CD4-positive, alpha-beta T cell treated with Interleukin-15 for 4 hours (primary cell): Measurements from ENCODE around the gene ERP29.
A peak's percentile ranks its signal among the peaks of the same experiment; 100 is the strongest.
"Not testable (repeated sequence)": the region's sequence is repeated elsewhere in the genome, so short reads cannot be mapped to it uniquely, and the experiment has no call there.

Experiments used
- DNase-seq: peaks from one replicate; pipeline ENCODE4 v3.0.0-alpha.2; 2020; ENCODE audit warnings: low spot score

Gene ERP29

DNA sequence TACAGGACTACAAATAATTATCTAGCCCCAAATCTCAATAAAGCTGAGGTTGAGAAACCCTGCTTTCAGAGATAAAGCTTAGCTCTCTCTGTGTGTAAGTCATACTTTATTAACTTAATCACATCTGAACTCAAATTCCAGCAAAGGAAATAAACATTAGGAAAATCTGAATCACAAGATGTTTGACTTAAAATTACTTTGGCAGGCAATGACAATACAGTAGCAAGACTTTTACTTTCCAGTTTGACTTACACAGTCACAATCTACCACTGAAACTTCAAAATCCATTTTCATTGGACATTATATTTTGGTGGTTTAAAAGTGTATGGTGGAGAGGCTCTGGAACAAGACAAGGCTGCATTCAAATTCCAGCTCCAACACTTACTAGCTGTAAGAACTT is 11.7 kb upstream of the ERP29 start:
- DNase-seq: no peak

DNA sequence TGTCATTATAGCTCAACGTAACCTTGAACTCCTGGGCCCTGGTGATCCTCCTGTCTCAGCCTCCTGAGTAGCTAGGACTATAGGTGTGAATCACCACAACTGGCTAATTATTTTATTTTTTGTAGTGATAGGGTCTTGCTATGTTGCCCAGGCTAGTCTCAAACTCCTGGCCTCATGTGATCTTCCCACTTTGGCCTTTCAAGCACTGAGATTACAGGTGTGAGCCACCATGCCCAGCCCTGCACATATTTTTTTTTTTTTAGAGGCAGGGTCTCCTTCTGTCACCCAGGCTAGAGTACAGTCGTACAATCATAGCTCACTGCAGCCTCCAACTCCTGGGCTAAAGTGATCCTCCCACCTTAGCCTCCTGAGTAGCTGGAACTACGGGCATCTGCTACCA is 9.2 kb upstream of the ERP29 start:
- DNase-seq: no peak

DNA sequence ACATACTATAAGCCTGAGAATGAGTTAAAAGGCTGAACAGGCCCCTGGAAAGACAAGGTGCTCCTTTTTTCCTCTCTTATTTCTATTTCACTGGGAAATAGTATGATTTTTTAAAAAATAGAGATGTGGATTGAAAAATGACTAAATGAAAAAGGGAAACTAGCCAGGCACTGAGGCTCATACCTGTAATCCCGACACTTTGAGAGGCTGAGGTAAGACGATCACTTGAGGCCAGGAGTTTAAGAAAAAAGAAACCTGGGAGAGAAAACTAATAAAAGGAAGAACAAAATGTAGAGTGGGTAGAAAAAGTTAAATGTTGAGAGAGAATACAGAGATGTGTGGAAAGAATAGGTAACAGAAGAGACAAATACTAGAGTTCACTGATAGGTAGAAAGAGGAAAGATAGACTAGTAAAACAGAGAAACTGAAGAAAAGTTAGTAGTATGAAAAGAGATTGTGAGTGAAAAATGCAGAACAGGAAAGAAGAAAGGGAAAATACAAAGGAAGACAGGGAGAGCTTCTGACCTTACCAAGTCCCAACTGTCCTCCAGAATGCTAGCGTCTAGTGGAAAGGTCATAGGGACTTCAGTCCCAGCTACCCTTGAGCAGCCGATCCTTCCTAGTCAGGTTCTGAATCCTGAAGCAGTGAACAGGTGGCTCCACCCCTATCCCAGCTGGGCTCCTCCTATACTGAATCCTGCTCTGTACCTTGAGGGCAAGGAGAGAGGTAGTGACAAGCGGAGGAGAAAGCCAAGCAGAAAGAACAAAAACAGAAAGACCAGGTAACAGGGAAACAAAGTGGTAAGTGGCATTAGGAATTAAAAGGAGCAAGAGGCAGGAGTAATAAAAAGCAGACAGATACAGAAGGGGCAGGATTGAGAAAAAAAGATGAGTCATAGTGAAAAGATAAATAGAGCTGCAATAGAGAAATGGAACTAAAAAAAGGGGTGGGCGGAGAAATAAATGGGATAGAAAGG is 7.5 kb upstream of the ERP29 start:
- no peak for DNase-seq

DNA sequence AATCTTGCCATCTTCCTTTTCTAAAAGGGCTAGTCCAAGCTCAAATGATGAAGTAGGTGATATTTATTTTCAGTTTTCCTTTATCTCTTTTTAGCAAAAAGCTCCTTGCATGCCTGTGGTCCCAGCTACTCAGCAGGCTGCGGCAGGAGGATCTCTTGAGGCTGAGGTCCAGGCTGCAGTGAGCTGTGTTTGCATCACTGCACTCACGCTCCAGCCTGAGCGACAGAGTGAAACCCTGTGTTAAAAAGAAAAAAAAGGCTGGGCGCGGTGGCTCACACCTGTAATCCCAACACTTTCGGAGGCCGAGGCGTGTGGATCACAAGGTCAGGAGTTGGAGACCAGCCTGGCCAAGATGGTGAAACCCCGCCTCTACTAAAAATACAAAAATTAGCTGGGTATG is 5.3 kb upstream of the ERP29 start:
- no peak for DNase-seq

DNA sequence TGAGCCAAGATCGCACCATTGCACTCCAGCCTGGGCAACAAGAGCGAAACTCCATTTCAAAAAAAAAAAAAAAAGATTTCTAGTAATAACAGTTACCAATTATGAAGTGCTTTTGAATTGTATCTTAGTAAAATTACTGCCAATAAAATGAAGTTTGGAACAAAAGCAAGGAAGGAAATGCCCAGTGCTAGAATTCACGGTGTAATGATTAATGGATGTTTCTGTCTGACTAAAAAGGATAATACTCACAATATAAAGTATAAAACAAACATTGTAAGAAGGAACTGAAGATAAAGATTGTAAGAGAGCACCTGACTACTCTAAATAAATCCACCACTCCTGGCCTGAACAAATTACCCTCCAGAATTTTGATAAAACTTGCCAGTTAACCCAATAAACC is 4.3 kb upstream of the ERP29 start:
- no peak for DNase-seq

DNA sequence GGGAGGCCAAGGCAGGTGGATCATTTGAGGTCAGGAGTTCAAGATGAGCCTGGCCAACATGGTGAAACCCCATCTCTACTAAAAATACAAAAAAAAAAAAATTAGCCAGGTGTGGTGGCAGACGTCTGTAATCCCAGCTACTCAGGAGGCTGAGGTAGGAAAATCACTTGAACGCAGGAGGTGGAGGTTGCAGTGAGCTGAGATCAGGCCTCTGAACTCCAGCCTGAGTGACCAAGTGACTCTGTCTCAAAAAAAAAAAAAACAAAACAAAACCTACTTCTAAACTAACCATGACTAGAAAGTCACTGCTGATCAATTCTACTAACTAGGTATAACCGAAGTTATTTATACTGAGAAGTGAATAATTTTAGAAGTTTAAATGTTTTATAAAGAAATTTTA is 3.6 kb upstream of the ERP29 start:
- not testable (repeated sequence) for DNase-seq

DNA sequence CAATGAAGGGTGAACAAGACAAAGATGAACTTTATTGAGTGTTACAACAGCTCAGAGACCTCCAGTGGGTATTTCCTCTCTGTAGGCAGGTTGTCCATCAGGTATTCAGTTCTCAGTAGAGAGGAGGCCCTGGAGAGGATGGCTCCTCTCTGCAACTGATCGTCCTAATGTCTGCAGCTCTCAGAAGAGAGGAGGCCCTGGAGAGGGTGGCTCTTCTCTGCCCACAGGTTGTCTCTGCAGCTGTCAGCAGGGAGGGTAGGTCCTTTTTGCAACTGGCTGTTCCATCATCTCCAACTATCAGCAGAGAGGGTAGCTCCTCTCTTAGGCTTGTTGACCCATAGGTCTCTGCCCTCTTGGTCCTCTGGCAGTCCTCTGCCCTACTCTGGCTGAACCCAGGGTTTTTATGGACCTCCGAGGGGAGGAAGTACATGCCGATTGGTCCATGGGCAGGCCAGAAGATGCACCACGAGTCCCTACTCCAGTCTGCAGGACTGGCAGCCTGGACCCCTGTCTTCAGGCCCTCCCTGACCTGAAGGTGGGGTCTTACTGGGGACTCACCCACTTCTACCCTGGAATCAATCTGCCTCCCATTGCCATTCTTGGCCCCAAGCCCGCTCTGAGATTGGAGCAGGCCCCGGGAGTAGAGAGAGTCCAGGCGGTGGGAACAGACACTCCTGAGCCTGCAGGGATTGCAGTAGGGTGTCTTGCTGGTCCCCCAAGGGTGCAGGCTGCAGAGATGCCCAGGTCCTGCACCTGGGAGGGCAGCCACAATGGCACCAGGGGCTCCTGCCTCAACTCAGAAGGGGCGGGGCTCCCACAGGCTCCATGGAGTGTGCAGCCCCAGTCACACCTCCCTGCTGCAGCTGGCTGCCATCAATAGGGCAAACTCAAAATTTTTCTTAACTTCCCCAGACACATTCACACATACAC is 2.5 kb upstream of the ERP29 start:
- no peak for DNase-seq

DNA sequence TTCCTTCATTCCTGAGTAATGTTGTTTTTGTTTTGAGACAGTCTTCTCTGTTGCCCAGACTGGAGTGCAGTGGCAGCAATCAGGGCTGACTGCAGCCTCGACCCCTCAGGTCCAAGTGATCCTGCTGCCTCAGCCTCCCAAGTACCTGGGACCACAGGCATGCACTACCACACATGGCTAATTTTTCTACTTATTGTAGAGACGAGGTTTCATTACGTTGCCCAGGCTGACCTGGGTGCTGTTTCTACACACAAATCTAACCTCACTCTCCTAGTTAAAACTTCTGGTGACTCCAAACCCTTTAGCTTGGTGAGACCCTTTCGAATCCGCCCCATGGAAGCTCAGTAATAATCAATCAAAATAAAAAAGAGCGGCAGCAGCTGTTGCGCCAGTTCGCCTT is 1.5 kb upstream of the ERP29 start:
- DNase-seq: no peak

DNA sequence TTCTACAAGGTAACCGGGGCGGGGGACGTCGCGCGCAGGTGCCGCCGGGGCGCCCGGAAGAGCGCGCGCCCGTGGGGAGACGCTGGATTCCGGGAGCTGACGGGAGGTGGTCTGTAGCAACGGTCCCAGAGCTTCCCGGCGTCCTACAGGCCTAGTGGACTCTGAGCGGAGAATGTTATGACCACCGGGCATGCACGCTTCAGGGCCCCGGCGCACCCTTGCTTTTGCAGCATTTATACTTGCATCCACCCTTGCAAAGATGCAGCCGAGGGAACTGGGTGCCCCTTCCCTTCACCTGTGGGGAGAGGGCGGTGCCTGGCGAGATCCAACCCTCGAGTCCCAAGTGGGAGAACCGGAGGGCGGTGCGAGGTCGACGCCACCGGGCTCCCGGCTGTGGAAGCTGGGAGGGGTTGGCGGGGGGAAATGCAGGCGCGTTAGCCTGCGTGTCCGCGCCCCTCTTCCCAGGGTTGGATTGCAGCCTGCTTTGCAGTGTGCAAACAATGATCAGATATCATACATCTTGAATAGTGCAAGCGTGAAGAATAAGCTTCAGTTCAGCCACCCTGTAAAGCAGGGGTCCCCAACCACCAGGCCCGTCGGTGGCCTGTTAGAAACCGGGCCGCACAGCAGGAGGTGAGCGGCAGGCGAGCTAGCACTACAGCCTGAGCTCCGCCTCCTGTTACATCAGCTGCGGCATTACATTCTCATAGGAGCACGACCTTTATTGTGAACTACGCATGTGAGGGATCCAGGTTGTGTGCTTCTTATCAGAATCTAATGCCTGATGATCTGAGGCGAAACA is 576 bp downstream of the ERP29 start:
- peak; percentile 73 for DNase-seq

DNA sequence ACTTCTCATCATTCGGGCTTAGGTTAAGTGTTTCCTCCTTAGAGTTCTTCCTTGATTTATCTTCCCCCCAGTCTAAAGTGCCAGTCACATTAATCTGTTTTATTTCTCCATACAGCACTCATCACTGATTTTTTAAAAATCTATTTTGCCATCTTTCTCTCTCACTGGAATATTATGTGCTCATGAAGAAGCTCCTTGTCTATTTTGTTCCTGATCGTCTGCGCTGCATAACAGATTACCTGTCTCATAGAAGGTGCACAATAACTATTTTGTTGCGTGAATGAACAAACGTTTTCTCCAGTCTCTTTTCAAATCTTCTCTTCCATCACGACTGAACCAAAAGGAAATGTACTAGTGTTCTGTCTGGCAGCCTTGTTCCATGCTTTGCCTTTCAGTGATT is 2.7 kb downstream of the ERP29 start:
- no peak for DNase-seq

DNA sequence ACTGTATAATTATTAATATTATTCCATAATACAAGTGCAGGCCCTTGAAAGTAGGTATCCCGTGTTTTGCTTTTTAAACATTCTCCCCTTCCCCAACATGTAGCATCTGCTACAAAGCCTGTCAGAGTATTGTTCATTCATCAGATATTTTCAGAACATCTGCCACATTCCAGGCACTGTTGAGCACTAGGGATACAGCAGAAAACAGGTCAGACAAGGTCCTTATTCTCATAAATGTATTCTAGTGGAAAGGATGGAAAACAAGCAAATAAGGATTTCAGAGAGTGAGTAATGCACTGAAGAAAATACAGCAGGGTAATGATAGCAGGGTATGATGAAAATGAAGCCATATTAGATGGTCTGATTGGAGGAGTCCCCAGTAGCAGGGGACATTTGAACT is 3.8 kb downstream of the ERP29 start:
- no peak for DNase-seq

DNA sequence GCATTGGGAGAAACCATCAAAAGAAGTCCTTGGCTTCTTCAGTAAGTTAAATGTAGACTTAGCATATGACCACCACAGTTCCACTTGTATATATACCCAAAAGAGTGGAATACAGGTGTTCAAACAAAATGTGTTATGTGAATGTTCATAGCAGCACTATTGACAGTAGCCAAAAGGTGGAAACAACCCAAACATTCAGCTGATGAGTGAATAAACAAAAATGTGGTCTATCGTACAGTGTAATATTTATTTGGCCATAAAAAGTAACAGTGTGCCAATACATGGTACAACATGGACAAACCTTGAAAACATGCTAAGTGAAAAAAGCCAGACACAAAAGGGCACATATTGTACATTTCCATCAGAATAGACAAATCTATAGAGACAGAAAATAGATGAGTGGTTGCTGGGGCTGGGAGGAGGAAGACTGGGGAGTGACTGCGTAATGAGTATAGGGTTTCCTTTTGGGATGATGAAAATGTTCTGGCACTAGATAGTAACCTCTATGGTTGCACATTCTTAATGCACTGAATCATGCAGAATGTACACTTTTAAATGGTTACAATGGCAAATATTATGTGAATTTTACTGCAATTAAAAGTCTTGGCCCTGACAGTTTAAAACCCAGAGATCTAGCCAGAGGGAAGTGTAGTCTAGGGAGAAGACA is 5.5 kb downstream of the ERP29 start:
- DNase-seq: no peak

DNA sequence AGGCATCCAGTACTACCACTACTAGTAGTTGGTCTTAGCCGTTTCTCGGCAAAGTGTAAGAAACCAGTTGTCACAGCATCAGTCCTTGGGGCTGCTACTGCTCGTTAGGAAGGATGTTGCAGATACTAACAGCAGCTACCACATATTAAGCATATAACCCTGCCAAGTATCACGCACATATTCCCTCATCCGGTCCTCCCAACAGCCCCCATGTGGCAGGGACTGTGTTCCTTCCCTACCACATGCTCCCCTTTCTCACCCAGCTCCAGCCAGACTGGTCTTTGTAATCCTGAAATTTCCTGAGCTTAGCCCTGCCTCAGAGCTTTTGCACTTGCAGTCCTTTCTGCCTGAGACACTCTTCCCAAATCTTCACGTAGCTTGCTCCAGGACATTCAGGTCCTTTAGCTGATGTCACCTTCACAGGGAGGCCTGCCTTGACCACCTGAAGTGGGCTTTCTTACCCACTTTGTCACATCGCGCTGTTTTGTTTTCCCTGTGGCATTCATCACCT is 7.8 kb downstream of the ERP29 start:
- DNase-seq: no peak

DNA sequence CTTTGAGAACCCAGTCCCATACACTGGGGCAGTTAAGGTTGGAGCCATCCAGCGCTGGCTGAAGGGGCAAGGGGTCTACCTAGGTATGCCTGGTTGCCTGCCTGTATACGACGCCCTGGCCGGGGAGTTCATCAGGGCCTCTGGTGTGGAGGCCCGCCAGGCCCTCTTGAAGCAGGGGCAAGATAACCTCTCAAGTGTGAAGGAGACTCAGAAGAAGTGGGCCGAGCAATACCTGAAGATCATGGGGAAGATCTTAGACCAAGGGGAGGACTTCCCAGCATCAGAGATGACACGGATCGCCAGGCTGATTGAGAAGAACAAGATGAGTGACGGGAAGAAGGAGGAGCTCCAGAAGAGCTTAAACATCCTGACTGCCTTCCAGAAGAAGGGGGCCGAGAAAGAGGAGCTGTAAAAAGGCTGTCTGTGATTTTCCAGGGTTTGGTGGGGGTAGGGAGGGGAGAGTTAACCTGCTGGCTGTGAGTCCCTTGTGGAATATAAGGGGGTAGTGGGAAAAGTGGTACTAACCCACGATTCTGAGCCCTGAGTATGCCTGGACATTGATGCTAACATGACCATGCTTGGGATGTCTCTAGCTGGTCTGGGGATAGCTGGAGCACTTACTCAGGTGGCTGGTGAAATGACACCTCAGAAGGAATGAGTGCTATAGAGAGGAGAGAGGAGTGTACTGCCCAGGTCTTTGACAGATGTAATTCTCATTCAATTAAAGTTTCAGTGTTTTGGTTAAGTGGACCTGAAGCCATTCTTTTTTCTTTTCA is 9.2 kb downstream of the ERP29 start:
- DNase-seq: no peak

DNA sequence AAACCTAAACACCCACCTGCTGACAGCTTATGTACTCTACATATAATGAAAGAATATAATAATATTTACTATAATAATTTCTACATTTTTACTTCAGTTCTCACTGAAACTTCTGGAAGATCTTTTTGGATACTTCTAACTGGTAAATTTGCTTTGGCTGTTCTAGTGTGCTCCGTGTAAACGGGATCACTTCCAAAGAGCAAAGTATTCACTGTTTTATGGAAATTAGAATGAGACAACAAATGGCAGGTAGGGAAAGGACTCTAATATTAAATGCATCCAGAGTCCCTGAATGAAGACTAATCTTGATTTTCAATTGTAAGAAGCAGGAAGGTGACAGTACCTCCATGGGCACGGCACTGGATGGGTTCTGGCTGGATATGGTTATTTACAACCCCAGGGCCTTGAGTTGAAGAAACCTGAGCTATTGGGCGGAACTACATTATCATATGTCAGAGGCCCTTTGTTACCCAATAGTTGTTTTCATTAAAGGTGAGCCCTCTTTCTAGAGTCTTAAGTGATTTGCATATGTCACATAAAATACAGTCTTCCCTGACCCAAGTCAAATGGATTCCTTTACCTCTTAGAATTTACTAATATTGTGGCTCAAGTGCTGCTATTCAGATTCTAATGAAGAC is 10.7 kb downstream of the ERP29 start:
- no peak for DNase-seq

DNA sequence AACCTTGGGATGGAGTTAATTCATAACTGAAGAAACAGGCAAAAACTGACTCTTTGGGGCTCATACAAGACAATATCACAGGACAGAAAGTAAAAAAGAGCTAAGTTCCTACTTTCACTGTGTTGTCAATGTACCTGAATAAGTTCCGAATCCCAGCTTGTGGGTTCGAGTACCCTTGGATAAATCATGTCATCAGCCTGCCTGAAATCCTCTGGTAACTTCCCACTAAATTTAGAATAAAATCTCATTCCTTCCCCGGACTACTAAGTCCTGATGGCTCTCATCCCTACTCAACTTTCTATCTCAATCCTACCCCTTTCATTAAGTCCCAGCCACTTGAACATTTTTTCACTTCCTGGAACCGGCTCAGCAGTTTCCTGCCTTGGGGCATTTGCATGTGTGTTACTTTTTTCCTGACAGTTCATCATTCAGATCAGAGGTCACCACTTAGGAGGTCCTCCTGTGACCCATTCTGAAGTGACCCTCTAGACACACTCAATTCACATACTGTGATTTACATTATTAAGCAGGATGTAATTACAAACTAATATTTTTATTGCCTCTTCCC is 12.7 kb downstream of the ERP29 start:
- DNase-seq: peak; percentile 11

DNA sequence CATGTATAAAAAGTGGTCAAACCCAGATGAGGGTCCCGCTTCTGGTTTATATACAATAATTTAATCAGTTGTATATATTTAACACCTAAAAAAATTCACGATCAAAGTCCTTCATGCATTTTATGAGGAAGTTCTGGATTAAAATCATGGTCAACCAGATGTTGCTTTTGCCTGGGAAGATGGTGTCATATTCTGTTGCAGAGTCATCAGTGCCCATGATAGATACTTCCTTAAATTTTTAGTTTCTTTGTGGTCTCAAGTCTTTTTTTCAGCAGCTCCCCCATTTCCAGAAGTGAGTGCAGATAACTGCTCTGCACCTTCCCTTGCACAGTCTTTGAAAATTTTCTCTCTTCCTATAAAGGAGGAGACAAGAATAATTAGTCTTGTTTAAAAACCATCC is 16.1 kb downstream of the ERP29 start:
- no peak for DNase-seq

DNA sequence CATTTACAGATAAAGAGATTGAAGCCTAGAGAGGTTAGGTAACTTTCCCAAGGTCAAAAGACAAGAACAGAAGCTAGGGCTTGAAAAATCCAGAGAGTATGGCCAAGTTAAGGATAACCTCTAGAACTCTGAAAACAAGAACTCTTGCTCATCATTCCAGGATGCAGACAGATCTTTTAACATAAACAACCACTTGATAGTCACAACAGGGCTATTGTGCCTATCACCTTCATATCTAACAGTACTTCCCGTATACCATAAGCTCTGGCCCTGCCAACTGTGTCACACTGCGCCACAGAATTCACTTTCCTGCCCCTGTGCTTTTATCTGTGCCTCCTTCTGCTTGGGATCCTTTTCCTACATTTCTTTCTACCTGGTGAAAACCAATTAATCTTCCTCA is 18.2 kb downstream of the ERP29 start:
- no peak for DNase-seq

DNA sequence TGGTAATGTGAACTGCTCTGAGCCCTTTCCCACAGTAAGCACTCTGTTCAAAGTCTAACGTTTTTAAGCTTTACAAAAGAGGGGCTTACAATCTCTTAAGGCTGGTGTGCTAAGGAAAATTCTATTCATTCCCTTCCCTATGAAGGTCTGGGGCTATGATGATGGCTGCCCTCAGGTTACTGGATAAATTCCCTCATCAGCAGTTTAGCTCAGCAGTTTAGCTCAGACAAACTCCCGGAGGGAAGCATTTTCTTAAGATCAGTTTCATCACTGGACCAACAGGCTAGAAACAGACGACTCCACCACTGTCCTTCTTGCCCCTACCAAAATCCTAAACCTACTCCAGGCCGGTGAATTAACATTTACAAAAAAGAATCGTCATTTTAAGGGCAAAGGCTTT is 19.1 kb downstream of the ERP29 start:
- DNase-seq: no peak
